HG03039 (cell line): ENCODE measurements around the gene WNT9A.
"Not testable (repeated sequence)": the region's sequence is repeated elsewhere in the genome, so short reads cannot be mapped to it uniquely, and the experiment has no call there.

ENCODE experiments used
- ATAC-seq: cut with Tn5 transposase; IDR thresholded peaks from one replicate; pipeline ENCODE4 v1.9.1; 2021; ENCODE audit warnings: mild to moderate bottlenecking, moderate library complexity; ENCODE audit not compliant: unreplicated experiment

Gene WNT9A

GRCh38 chr1:227912866-227913265 lies 34.9 kb downstream of the WNT9A start:
- ATAC-seq: no peak

- no peak for ATAC-seq
Measured at GRCh38 chr1:227911376-227911775, 36.4 kb downstream of the WNT9A start.

- ATAC-seq: no peak
Measured at GRCh38 chr1:227910511-227911153, 37.1 kb downstream of the WNT9A start.

GRCh38 chr1:227909923-227910328 lies 37.8 kb downstream of the WNT9A start:
- ATAC-seq: not testable (repeated sequence)

- ATAC-seq: no peak
Measured at GRCh38 chr1:227909188-227909587, 38.5 kb downstream of the WNT9A start.

- ATAC-seq: no peak
Measured at GRCh38 chr1:227908359-227908758, 39.4 kb downstream of the WNT9A start.

- ATAC-seq: no peak
Measured at GRCh38 chr1:227907439-227908015, 40.2 kb downstream of the WNT9A start.

GRCh38 chr1:227906550-227907071 lies 41.1 kb downstream of the WNT9A start:
- no peak for ATAC-seq

- no peak for ATAC-seq
Measured at GRCh38 chr1:227905573-227906487, 41.9 kb downstream of the WNT9A start.

- no peak for ATAC-seq
Measured at GRCh38 chr1:227904541-227905335, 43.0 kb downstream of the WNT9A start.

- no peak for ATAC-seq
Measured at GRCh38 chr1:227903614-227904501, 43.9 kb downstream of the WNT9A start.

GRCh38 chr1:227903061-227903521 lies 44.6 kb downstream of the WNT9A start:
- no peak for ATAC-seq

GRCh38 chr1:227902641-227902990 lies 45.1 kb downstream of the WNT9A start:
- no peak for ATAC-seq

GRCh38 chr1:227901906-227902640 lies 45.7 kb downstream of the WNT9A start:
- no peak for ATAC-seq

- no peak for ATAC-seq
Measured at GRCh38 chr1:227901239-227901905, 46.4 kb downstream of the WNT9A start.

GRCh38 chr1:227900571-227901051 lies 47.1 kb downstream of the WNT9A start:
- no peak for ATAC-seq

- no peak for ATAC-seq
Measured at GRCh38 chr1:227899820-227900449, 47.8 kb downstream of the WNT9A start.
